H1 (cell line): ENCODE results near the gene KCNT1. TPM values are rescaled to one million over a fixed set of nuclear protein-coding genes. Genes with fewer than 3 reads are reported as not detected.
A peak's percentile ranks its signal among the peaks of the same experiment; 100 is the strongest.

Experiments
- CTCF ChIA-PET: fragments of 300-600 bp; sonication (Branson Sonifier 250); formaldehyde crosslinking; loops from one replicate; lab custom pipeline; 2021; ENCODE audit not compliant: partially characterized antibody; lab: Charles Lee
- POLR2A ChIA-PET: fragments of 300-600 bp; sonication (Branson Sonifier 250); formaldehyde crosslinking; loops from one replicate; lab custom pipeline; 2021; ENCODE audit warnings: inconsistent platforms; ENCODE audit not compliant: partially characterized antibody; lab: Charles Lee
- DNase-seq, 2 experiments: peaks; one replicate each; pipeline versions ENCODE4 v3.0.0 to v3.0.0-alpha.2; 2010 to 2022; ENCODE audit warnings: low spot score in 2 of 2, low read depth in 1 of 2, mixed read lengths in 1 of 2
- FAIRE-seq: peaks from 2 replicates; lab custom pipeline; 2011; peaks lifted over from hg19 to GRCh38; lab: Jason Lieb, UNC
- H2AFZ ChIP-seq: 2 replicates; pipeline ENCODE4 v1.8.1; 2012; ENCODE audit warnings: low read length, inconsistent platforms
- H2AK5ac ChIP-seq: 2 replicates; pipeline ENCODE4 v1.6.1; 2013; ENCODE audit warnings: low read depth, low read length
- H2BK120ac ChIP-seq: replicated peaks from 2 replicates; pipeline ENCODE3; 2013; ENCODE audit warnings: low read depth, low read length, inconsistent platforms
- H2BK12ac ChIP-seq: 2 replicates; pipeline ENCODE4 v1.6.1; 2013; ENCODE audit warnings: low read depth, low read length
- H2BK15ac ChIP-seq: 2 replicates; pipeline ENCODE4 v1.6.1; 2013; ENCODE audit warnings: low read length
- H2BK20ac ChIP-seq: 2 replicates; pipeline ENCODE4 v1.6.1; 2013; ENCODE audit warnings: low read length
- H2BK5ac ChIP-seq: 2 replicates; pipeline ENCODE4 v1.6.1; 2013; ENCODE audit warnings: low read depth, low read length
- H3K14ac ChIP-seq: 2 replicates; pipeline ENCODE4 v1.6.1; 2013; ENCODE audit warnings: inconsistent platforms; ENCODE audit not compliant: insufficient read length
- H3K18ac ChIP-seq: 2 replicates; pipeline ENCODE4 v1.6.1; 2013; ENCODE audit warnings: low read length; ENCODE audit errors: extremely low read depth
- H3K23ac ChIP-seq: 2 replicates; pipeline ENCODE4 v1.6.1; 2013; ENCODE audit warnings: inconsistent platforms; ENCODE audit not compliant: insufficient read length
- H3K23me2 ChIP-seq: 2 replicates; pipeline ENCODE4 v1.6.1; 2013; ENCODE audit warnings: low read depth, low read length
- H3K27ac ChIP-seq: 2 replicates; pipeline ENCODE4 v1.6.1; 2011; ENCODE audit warnings: low read depth, low read length, inconsistent platforms
- H3K27me3 ChIP-seq, 4 experiments: replicated peaks in 1 of 4; 1 replicate in 1 of 4; 2 replicates in 3 of 4; pipeline versions ENCODE4 v1.6.1 to v1.8.1; 2011 to 2013; ENCODE audit warnings: low read length in 3 of 4, mild to moderate bottlenecking in 3 of 4, inconsistent platforms in 2 of 4, mixed read lengths in 2 of 4, moderate library complexity in 1 of 4; ENCODE audit not compliant: control insufficient read depth in 3 of 4, insufficient read depth in 3 of 4; ENCODE audit errors: extremely low read depth in 1 of 4
- H3K36me3 ChIP-seq, 4 experiments: 2 replicates each; pipeline versions ENCODE4 v1.6.1 to v1.8.1; 2011 to 2013; ENCODE audit warnings: mild to moderate bottlenecking in 4 of 4, low read length in 3 of 4, moderate library complexity in 2 of 4, control low read depth in 1 of 4, inconsistent platforms in 1 of 4; ENCODE audit not compliant: insufficient read depth in 4 of 4, control insufficient read depth in 2 of 4
- H3K4ac ChIP-seq: replicated peaks from 2 replicates; pipeline ENCODE3; 2013; ENCODE audit warnings: low read length, low read depth, mixed read lengths, inconsistent platforms; ENCODE audit not compliant: insufficient read length
- H3K4me1 ChIP-seq, 4 experiments: replicated peaks in 1 of 4; 1 replicate in 1 of 4; 2 replicates in 3 of 4; pipeline versions ENCODE4 v1.6.1 to v1.8.1; 2011 to 2013; ENCODE audit warnings: low read length in 3 of 4, inconsistent platforms in 2 of 4, mixed read lengths in 1 of 4; ENCODE audit not compliant: insufficient read depth in 4 of 4, control insufficient read depth in 3 of 4
- H3K4me2 ChIP-seq, 2 experiments: 2 replicates each; pipeline versions ENCODE4 v1.6.1 to v1.8.1; 2011 to 2013; ENCODE audit warnings: low read depth in 2 of 2, low read length in 2 of 2, control low read depth in 1 of 2, inconsistent platforms in 1 of 2, mild to moderate bottlenecking in 1 of 2; ENCODE audit not compliant: insufficient read depth in 1 of 2
- H3K4me3 ChIP-seq, 4 experiments: fragments of 200-600, 300-600 bp in 1 of 4; sonication (generic), shearing (Covaris generic), sonication (Bioruptor Twin) in 1 of 4; 2 replicates each; pipeline versions ENCODE4 v1.5.1 to v1.8.1; 2011 to 2016; ENCODE audit warnings: low read length in 4 of 4, low read depth in 3 of 4, control low read depth in 2 of 4, inconsistent platforms in 2 of 4, mild to moderate bottlenecking in 2 of 4, mixed read lengths in 1 of 4, moderate library complexity in 1 of 4; ENCODE audit not compliant: insufficient read depth in 2 of 4; ENCODE audit errors: extremely low read depth in 1 of 4
- H3K56ac ChIP-seq: replicated peaks from 2 replicates; pipeline ENCODE3; 2013; ENCODE audit warnings: low read depth, mild to moderate bottlenecking, mixed read lengths, low read length, inconsistent platforms; ENCODE audit not compliant: insufficient read length
- H3K79me1 ChIP-seq: 2 replicates; pipeline ENCODE4 v1.6.1; 2013; ENCODE audit warnings: low read depth, low read length, control low read depth
- H3K79me2 ChIP-seq, 2 experiments: 2 replicates each; pipeline versions ENCODE4 v1.6.1 to v1.8.1; 2012 to 2013; ENCODE audit warnings: low read length in 2 of 2, mild to moderate bottlenecking in 2 of 2, inconsistent platforms in 1 of 2; ENCODE audit not compliant: insufficient read depth in 2 of 2, control insufficient read depth in 1 of 2
- H3K9ac ChIP-seq, 4 experiments: replicated peaks in 1 of 4; 1 replicate in 1 of 4; 2 replicates in 3 of 4; pipeline versions ENCODE4 v1.6.1 to v1.8.1; 2011 to 2013; ENCODE audit warnings: low read depth in 3 of 4, low read length in 3 of 4, control low read depth in 2 of 4, mild to moderate bottlenecking in 2 of 4, moderate library complexity in 2 of 4, inconsistent platforms in 1 of 4; ENCODE audit errors: extremely low read depth in 1 of 4
- H3K9me3 ChIP-seq, 2 experiments: 2 replicates each; pipeline versions ENCODE4 v1.6.1 to v1.8.1; 2012 to 2013; ENCODE audit warnings: mild to moderate bottlenecking in 2 of 2, moderate library complexity in 2 of 2, control low read depth in 1 of 2, inconsistent platforms in 1 of 2, low read depth in 1 of 2, low read length in 1 of 2, mixed read lengths in 1 of 2; ENCODE audit not compliant: insufficient read depth in 2 of 2
- H4K20me1 ChIP-seq, 2 experiments: replicated peaks in 1 of 2; 2 replicates each; pipeline versions ENCODE3 to v1.8.1; 2011 to 2013; ENCODE audit warnings: inconsistent platforms in 2 of 2, low read length in 2 of 2, mild to moderate bottlenecking in 1 of 2; ENCODE audit not compliant: insufficient read depth in 2 of 2, control insufficient read depth in 1 of 2
- H4K5ac ChIP-seq: 2 replicates; pipeline ENCODE4 v1.6.1; 2013; ENCODE audit warnings: low read length, low read depth, mixed read lengths, inconsistent platforms; ENCODE audit not compliant: insufficient read length
- H4K8ac ChIP-seq: 2 replicates; pipeline ENCODE4 v1.8.0; 2013; ENCODE audit warnings: mild to moderate bottlenecking, moderate library complexity, low read length, inconsistent platforms; ENCODE audit not compliant: insufficient read depth; ENCODE audit errors: extremely low read depth
- H4K91ac ChIP-seq: replicated peaks from 2 replicates; pipeline ENCODE3; 2013; ENCODE audit warnings: low read length, mixed read lengths, inconsistent platforms; ENCODE audit not compliant: insufficient read length
- CTBP2 ChIP-seq: IDR thresholded peaks from 2 replicates; pipeline ENCODE4 v1.7.0; 2011; ENCODE audit warnings: borderline replicate concordance, mild to moderate bottlenecking, moderate library complexity, mixed read lengths, low read length; ENCODE audit not compliant: insufficient read depth, insufficient read length
- CTCF ChIP-seq, 3 experiments: IDR thresholded peaks; 1 replicate in 2 of 3; 2 replicates in 1 of 3; pipeline versions ENCODE4 v1.5.1 to v1.6.1; 2011; ENCODE audit warnings: low read length in 3 of 3, mild to moderate bottlenecking in 3 of 3, inconsistent platforms in 2 of 3, low read depth in 1 of 3, moderate library complexity in 1 of 3; ENCODE audit not compliant: insufficient read depth in 1 of 3; ENCODE audit errors: control extremely low read depth in 1 of 3
- EGR1 ChIP-seq: IDR thresholded peaks from 2 replicates; pipeline ENCODE4 v1.6.1; 2011; ENCODE audit warnings: low read depth, low read length, borderline replicate concordance
- FOSL1 ChIP-seq: IDR thresholded peaks from 2 replicates; pipeline ENCODE4 v1.6.1; 2011; ENCODE audit warnings: mild to moderate bottlenecking, low read depth, low read length, moderate library complexity; ENCODE audit not compliant: insufficient read depth
- GABPA ChIP-seq: IDR thresholded peaks from 2 replicates; pipeline ENCODE4 v1.6.1; 2011; ENCODE audit warnings: mild to moderate bottlenecking, low read length, moderate library complexity, borderline replicate concordance; ENCODE audit not compliant: insufficient read depth
- YY1 ChIP-seq: IDR thresholded peaks from 2 replicates; pipeline ENCODE4 v1.6.1; 2011; ENCODE audit warnings: low read depth, mild to moderate bottlenecking, low read length
- WGBS, 2 experiments: shearing (Covaris generic) in 1 of 2; methylation state at CpG; one replicate each; pipeline versions ENCODE4 v1.1.6 to v1.1.7; 2013 to 2015; ENCODE audit warnings: low lambda C conversion rate in 2 of 2, mixed read lengths in 2 of 2, inconsistent platforms in 1 of 2, low coverage in 1 of 2, missing lambda C conversion rate in 1 of 2; ENCODE audit not compliant: insufficient replicate concordance in 2 of 2, insufficient coverage in 1 of 2, insufficient read length in 1 of 2; ENCODE audit errors: extremely low coverage in 1 of 2, missing lambda C conversion rate in 1 of 2; 5-methylcytosine and 5-hydroxymethylcytosine counted together
- polyA plus RNA-seq, 7 experiments: library from polyadenylated mRNA; depleted of rRNA in 3 of 7; stranded (reverse) in 5 of 7; unstranded in 2 of 7; fragments of >200 nt in 5 of 7; fragments of 200-250 nt in 2 of 7; gene quantifications; 1 replicate in 5 of 7; 2 replicates in 1 of 7; 4 replicates in 1 of 7; pipeline versions ENCODE4 v1.2.1 to v1.2.3, GENCODE V29; 2011 to 2013; ENCODE audit warnings: missing spikeins in 2 of 7, mixed read lengths in 2 of 7
- total RNA-seq: library from RNA; stranded (reverse); fragmentation: NEBNext Ultra II Directional; extraction: Animal tissue kit (Norgen Biotek cat#: 25700); gene quantifications from 2 replicates; pipeline ENCODE4 v1.2.1, GENCODE V29; 2021
- TF ChIP-seq, protein P1 (sequence below): IDR thresholded peaks from 2 replicates; pipeline ENCODE4 v1.6.1; 2012; ENCODE audit warnings: inconsistent platforms

Gene KCNT1
- total and polyA plus RNA-seq, 2 of the 8 experiments (the other 6 are each of a cell fraction or from before 2014, with no cell fraction given): 0.13 to 0.20 TPM

DNA sequence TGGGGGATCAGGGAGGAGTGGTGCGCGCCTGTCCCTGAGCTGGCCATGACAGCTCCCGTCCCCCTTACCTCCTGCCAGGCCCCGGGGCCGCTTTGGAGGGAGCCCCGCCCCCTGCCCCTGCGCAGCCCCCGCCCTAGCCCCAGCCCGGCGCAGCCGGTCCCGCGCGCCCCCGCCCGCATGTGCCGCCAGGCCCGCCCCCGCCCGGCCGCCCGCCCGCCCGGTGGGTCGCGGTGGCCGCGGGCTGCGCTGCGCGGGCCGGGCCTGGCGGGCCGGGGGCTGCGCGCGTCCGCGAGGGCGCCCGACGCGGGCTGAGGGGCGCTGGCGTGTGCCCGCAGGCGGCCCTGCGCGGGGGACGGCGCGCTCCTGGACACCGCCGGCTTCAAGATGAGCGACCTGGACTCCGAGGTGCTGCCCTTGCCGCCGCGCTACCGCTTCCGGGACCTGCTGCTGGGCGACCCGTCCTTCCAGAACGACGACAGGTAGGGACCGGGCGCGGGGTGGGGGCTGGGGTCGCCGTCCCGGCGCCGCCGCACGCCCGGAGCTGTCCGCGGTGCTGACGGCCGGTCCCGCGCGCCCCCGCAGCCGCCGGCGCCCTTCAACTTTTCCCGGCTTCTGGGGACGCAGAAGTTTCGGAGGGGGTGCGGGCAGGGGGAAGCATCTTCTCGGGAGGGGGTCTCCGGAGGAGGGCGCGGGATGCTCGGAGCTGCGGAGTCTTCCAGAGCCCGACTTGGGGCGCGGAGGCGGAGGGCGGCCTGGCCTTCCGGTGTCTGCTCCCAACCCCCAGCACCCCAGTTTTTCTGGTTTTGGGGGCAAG lies 12.5 kb downstream of the KCNT1 start:
- Histone ChIP-seq H2BK12ac (no peak overlapping the region), H2BK120ac (no peak overlapping the region), H3K14ac (no peak overlapping the region), H3K79me1 (no peaks in the 10 kb centered on the region), H3K23ac (no peak overlapping the region), H3K9ac (no peak overlapping the region), H3K23me2 (no peaks in the 10 kb centered on the region), H3K56ac (no peak overlapping the region), H3K79me2 (no peaks in the 10 kb centered on the region), H4K5ac (no peak overlapping the region), H3K27ac (no peak overlapping the region), H4K8ac (no peak overlapping the region), H2AK5ac (no peak overlapping the region), H3K4me2 (peak overlapping the region; percentile 52 to 80), H2BK20ac (no peak overlapping the region), H4K91ac (no peak overlapping the region), H2BK15ac (no peak overlapping the region), H3K27me3 (peaks cover 0 to 25% (median 21%) of the 10 kb centered on the region in 4 experiments; a peak in 6 of 7 replicates), H4K20me1 (peaks cover 4 to 10% of the 10 kb centered on the region in 2 experiments), H3K18ac (no peak overlapping the region), H3K4me3 (peak overlapping the region; percentile 41 to 52 (median 47); a peak in 6 of 8 replicates), H3K9me3 (no peaks in the 10 kb centered on the region), H3K36me3 (no peaks in the 10 kb centered on the region), H3K4ac (no peak overlapping the region), H2AFZ (no peak overlapping the region), H2BK5ac (no peak overlapping the region), H3K4me1 (peaks cover 0 to 3% (median 1%) of the 10 kb centered on the region in 4 experiments; a peak in 2 of 7 replicates)
- 1% methylated on average over 18 of the region's 103 CpGs; no CpG with 5 or more reads in 1 of the 2 experiments for WGBS, 2 experiments
- FAIRE-seq (no peak), DNase-seq (peak in 1 of 2 experiments; percentile 84)
- POLR2A ChIA-PET: interaction anchor here (1.9 kb wide), 1 partner anchor 10 kb away, joined by 6 read pairs; no protein-coding TSS in a partner anchor
- CTCF ChIA-PET: interaction anchor here (0.8 to 2.7 kb wide), 5 partner anchors 11 to 112 kb away, joined by 3 to 21 read pairs (median 4); partner anchors contain the start of gene KCNT1
- TF ChIP-seq FOSL1 (no peak), GABPA (peak; percentile 77; the same call in 1 of the 2 replicates), CTBP2 (no peak), EGR1 (peak; percentile 45; the same call in 1 of the 2 replicates), YY1 (no peak), CTCF (IDR thresholded peaks at IDR 0.05; ENCODE audit: control extremely low read depth in 1 of 3, insufficient read depth in 1 of 3, low read depth in 1 of 3, low read length in 3 of 3) (no peak)
- TF ChIP-seq, protein P1, sequence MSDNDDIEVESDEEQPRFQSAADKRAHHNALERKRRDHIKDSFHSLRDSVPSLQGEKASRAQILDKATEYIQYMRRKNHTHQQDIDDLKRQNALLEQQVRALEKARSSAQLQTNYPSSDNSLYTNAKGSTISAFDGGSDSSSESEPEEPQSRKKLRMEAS: peak; percentile 53
